C4-2B (cell line): ENCODE data around the gene VASN.

ENCODE experiments used
- CTCF ChIP-seq: fragments of 450-650 bp; conservative IDR thresholded peaks from 2 replicates; pipeline ENCODE4 v1.5.1; 2017; ENCODE audit warnings: mild to moderate bottlenecking
- ZFX ChIP-seq: fragments of 450-650 bp; IDR thresholded peaks from 2 replicates; pipeline ENCODE4 v1.6.1; 2017

GRCh38 chr16:4375717-4376116, 4.1 kb downstream of the VASN start:
- TF ChIP-seq CTCF (no peak), ZFX (no peak)
